Cardiac fibroblast (primary cell): Measurements from ENCODE around the gene LHPP.

ENCODE experiments used
- DNase-seq, 2 donors: peaks; one replicate each; pipeline versions ENCODE4 v3.0.0 to v3.0.0-alpha.2; 2010; ENCODE audit warnings: low read depth in 2 of 2
- H3K4me3 ChIP-seq, 2 donors: replicated peaks in 1 of 2; 1 replicate in 1 of 2; 2 replicates in 1 of 2; pipeline ENCODE4 v1.5.1; 2011; ENCODE audit warnings: low read depth in 2 of 2, low read length in 2 of 2, mild to moderate bottlenecking in 2 of 2, moderate library complexity in 1 of 2
- TF ChIP-seq, protein P1 (sequence below): IDR thresholded peaks from one replicate; pipeline ENCODE4 v1.5.1; 2011; ENCODE audit warnings: low read depth, mild to moderate bottlenecking, low read length, inconsistent platforms

LHPP gene

DNA sequence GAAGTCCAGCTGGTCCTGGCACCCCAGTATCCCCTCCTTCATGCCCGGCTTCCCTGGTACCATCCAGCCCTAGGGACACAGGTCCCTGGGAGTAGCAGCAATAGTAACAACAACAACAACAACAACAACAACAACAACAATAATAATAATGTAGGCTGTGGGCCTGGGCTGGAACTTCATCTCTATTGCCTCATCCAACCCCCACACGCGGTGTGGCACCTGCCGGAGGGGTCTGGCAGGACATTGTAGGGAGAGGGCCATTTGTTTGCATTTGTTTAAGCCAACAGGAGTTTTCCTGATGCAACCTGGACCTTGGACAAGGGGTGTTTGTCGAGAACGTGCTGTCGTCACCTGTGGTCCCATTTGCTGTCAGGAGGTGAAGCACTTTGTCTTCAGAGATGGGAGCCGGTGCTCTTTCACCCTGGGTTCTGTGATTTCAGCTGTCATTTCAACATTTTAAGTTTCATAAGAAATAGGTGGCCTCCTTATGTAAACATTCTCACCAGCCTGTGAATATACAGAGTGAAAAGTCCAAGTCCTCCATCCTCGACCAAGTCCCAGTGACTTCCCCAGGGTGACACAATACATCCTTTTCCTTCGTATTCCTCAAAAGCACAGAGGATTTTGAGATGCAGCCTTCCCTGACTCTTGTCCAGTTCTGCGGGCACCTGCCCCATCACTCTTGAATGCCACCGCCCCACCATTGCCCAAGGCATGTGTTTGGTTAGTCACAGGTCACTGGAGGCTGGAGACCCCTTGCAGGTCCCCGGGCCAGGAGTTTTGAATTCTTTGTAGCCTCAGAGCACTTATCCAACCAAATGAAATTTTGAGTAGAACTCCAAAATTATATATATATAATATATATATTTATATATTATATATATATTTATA, 9.2 kb downstream of the LHPP start:
- TF ChIP-seq, protein P1, sequence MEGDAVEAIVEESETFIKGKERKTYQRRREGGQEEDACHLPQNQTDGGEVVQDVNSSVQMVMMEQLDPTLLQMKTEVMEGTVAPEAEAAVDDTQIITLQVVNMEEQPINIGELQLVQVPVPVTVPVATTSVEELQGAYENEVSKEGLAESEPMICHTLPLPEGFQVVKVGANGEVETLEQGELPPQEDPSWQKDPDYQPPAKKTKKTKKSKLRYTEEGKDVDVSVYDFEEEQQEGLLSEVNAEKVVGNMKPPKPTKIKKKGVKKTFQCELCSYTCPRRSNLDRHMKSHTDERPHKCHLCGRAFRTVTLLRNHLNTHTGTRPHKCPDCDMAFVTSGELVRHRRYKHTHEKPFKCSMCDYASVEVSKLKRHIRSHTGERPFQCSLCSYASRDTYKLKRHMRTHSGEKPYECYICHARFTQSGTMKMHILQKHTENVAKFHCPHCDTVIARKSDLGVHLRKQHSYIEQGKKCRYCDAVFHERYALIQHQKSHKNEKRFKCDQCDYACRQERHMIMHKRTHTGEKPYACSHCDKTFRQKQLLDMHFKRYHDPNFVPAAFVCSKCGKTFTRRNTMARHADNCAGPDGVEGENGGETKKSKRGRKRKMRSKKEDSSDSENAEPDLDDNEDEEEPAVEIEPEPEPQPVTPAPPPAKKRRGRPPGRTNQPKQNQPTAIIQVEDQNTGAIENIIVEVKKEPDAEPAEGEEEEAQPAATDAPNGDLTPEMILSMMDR = no peak
- H3K4me3 ChIP-seq = no peak overlapping the region
- no peak for DNase-seq

- TF ChIP-seq, protein P1 = no peak
- H3K4me3 ChIP-seq = no peak overlapping the region
- no peak for DNase-seq
These were observed 10.4 kb downstream of the LHPP start for GRCh38 chr10:124472071-124472470.

GRCh38 chr10:124473070-124473469, 11.4 kb downstream of the LHPP start:
- DNase-seq = no peak
- TF ChIP-seq, protein P1 = no peak

DNA sequence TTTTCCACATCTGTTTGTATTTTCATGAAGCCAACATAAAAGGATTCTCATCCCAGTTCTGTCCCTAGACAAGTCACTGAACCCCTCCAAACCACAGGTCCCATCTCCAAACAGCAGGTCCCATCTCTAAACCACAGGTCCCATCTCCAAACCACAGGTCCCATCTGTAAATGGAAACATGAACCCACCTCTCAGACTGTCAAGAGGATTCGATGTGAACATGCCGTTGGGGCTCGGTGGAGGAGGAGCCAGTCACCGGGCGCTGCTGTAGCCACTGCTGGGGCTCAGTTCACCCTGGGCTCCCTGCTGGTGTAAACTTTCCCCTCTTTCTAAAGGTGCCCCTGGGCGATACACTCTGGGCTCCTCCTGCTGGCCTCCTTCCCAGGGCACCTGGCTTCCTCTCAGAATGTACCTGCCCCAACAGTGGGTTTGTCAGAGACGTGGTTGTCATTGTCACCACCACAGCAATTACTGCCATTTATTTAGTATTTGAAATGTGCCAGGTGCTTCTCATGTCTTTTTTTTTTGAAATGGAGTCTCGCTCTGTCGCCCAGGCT, 13.0 kb downstream of the LHPP start:
- no peak overlapping the region for H3K4me3 ChIP-seq
- TF ChIP-seq, protein P1 = no peak
- no peak for DNase-seq

More at GRCh38 chr10:124473070-124473469, 11.4 kb downstream of the LHPP start:
- no peak overlapping the region for H3K4me3 ChIP-seq

- no peak overlapping the region for H3K4me3 ChIP-seq
- DNase-seq = no peak
- TF ChIP-seq, protein P1 = no peak
These were observed 14.6 kb downstream of the LHPP start for GRCh38 chr10:124476043-124476725.

DNA sequence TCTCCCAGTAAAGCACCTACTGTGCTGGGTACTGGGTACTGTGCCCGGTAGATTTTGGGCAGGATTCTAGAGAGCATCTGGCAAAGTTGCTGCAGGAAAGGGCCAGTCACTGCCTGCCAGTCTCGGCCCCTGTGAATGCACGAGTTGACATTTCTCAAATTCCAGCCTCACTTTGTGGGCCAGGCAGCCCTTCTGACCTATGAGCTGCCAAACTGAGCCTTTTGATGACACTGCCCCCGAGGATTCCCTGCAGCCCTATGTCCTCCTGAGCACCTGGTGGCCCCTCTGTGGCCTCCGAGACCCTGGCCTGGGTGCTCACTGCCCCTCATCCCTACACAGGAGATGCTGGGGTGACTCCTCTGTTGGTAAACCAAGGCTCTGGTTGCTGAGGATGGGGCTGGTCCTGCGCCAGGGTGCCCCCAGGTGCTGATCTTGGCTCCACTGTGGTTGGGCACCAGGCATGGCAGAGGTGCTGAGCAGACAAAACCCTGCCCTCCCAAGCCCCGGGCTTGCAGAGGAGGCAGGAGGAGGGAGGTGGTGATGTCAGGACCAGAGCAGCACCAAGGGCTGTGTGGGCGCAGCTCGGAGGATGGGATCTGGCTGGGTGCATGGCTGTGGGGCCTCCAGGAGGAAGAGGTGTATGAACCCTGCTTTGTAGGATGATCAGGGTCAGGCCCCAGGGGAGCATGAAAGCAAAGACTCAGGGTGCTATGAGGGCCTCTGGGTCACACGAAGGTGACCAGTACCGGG, 16.2 kb downstream of the LHPP start:
- H3K4me3 ChIP-seq = no peak overlapping the region
- TF ChIP-seq, protein P1 = no peak
- DNase-seq = no peak
